GM18907 (cell line): ENCODE data around the gene CAB39L.

Experiments used
- ATAC-seq: cut with Tn5 transposase; IDR thresholded peaks from one replicate; pipeline ENCODE4 v1.9.1; 2021; ENCODE audit warnings: mild to moderate bottlenecking, moderate library complexity; ENCODE audit not compliant: unreplicated experiment

Gene CAB39L

GRCh38 chr13:49403996-49404702, 39.7 kb downstream of the CAB39L start:
- no peak for ATAC-seq

GRCh38 chr13:49400755-49401659, 42.9 kb downstream of the CAB39L start:
- no peak for ATAC-seq

GRCh38 chr13:49399801-49400472, 43.9 kb downstream of the CAB39L start:
- ATAC-seq: no peak

- ATAC-seq: no peak
These were observed 47.9 kb downstream of the CAB39L start for GRCh38 chr13:49395878-49396380.

- no peak for ATAC-seq
These were observed 48.4 kb downstream of the CAB39L start for GRCh38 chr13:49395451-49395865.

GRCh38 chr13:49388091-49388635, 55.7 kb downstream of the CAB39L start:
- ATAC-seq: no peak

GRCh38 chr13:49386664-49387063, 57.2 kb downstream of the CAB39L start:
- no peak for ATAC-seq

GRCh38 chr13:49376121-49376520, 67.7 kb downstream of the CAB39L start:
- ATAC-seq: no peak

- ATAC-seq: no peak
These were observed 69.1 kb downstream of the CAB39L start for GRCh38 chr13:49374585-49375290.

- no peak for ATAC-seq
These were observed 70.1 kb downstream of the CAB39L start for GRCh38 chr13:49373716-49374115.

GRCh38 chr13:49371943-49372613, 71.8 kb downstream of the CAB39L start:
- ATAC-seq: no peak

GRCh38 chr13:49370371-49370770, 73.5 kb downstream of the CAB39L start:
- ATAC-seq: no peak

GRCh38 chr13:49369866-49370265, 74.0 kb downstream of the CAB39L start:
- no peak for ATAC-seq

GRCh38 chr13:49368688-49369087, 75.2 kb downstream of the CAB39L start:
- no peak for ATAC-seq

- ATAC-seq: no peak
These were observed 76.0 kb downstream of the CAB39L start for GRCh38 chr13:49367640-49368422.

GRCh38 chr13:49366841-49367240, 77.0 kb downstream of the CAB39L start:
- no peak for ATAC-seq

- no peak for ATAC-seq
These were observed 86.2 kb downstream of the CAB39L start for GRCh38 chr13:49357694-49358093.

- ATAC-seq: no peak
These were observed 87.6 kb downstream of the CAB39L start for GRCh38 chr13:49356223-49356622.

- ATAC-seq: no peak
These were observed 89.1 kb downstream of the CAB39L start for GRCh38 chr13:49354719-49355118.
